HG02970 (cell line): ENCODE measurements around the gene APIP.

Experiments
- ATAC-seq: cut with Tn5 transposase; IDR thresholded peaks from one replicate; pipeline ENCODE4 v1.9.1; 2021; ENCODE audit warnings: mild to moderate bottlenecking, moderate library complexity, moderate number of reproducible peaks; ENCODE audit not compliant: unreplicated experiment, low FRiP score

The APIP gene

DNA sequence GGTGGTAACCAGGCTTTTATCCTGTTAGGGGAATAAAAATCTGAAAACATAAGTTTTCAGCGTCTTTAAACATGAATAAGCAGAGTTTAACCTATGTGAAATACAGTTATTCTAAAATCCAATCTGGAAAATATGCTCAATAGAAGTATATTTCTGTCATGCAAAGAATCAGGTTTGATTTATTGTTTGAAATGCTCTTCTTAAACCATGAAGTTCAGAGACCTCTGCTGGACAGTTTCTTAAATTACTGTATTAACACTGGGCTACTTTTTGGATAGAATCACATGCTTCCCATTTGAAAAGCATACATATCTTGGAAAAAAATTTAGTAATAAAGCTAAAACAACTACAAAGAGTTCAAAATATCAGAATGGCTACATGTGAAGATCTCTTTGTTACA lies 25.4 kb downstream of the APIP start:
- ATAC-seq: no peak

DNA sequence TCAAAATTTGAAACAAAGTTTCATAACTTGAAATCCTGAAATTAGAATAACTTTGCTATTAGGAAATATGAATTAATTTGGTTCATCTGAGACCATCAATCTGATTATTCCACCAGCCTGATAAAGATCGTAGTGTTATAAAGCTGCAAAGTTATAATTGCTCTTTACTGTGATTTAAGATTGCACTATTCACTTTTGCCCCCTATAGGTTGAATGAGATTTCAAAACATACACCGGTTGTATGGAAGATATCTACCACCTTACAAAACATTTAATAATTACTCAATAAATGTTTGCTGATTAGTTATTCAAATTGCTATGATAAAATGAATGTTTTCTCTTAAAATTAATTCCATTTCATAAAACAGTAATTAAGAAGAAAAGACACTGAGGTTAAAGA lies 26.1 kb downstream of the APIP start:
- no peak for ATAC-seq

DNA sequence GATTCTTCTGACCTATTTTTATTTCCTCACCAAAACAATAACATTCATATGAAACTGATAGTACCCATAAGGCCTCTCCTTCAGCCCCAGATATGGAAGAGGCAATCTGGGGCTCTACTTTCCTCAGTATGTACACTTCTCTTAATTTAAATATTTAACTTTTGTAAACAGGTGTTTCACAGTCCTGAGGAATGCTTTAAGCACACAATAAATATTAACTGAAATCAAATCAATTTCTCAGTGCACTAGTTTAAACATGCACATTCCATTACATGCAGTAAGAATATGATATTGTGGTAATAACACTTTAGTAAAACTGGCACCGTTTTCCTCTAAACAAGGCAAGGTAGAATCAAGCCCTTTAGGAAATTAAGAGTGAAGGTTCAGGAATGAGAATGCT lies 28.9 kb downstream of the APIP start:
- no peak for ATAC-seq

DNA sequence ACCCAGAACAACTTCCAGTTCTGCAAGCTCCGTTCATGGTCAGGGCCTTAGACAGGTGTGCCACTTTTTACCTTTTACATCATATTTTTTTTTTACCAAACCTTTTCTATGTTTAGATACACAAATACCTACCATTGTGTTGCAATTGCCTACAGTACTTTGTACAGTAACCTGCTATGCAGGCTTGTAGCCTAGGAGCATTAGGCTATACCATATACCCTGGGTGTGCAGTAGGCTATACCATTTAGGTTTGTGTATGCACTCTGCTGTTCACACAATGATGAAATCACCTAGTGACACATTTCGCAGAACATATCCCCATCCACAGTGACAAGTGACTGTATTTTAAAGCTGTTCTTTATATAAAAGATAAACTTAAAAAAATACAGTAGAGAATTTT lies 29.6 kb downstream of the APIP start:
- ATAC-seq: no peak

DNA sequence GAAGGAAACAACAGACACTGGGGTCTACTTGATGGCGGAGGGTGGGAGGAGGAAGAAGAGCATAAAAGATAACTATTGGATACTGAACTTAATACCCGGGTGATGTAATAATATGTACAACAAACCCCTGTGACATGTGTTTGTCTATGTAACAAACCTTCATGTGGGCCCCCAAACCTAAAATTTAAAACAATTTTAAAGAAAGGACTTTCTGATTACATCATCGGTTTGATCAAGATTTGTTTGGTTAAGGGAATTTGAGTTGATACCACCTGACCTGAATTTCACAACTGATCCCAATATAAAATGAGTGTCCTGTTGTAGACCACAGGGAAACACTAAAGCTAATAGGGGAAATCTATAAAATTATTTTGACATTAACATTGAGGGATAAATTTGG lies 34.3 kb downstream of the APIP start:
- no peak for ATAC-seq

DNA sequence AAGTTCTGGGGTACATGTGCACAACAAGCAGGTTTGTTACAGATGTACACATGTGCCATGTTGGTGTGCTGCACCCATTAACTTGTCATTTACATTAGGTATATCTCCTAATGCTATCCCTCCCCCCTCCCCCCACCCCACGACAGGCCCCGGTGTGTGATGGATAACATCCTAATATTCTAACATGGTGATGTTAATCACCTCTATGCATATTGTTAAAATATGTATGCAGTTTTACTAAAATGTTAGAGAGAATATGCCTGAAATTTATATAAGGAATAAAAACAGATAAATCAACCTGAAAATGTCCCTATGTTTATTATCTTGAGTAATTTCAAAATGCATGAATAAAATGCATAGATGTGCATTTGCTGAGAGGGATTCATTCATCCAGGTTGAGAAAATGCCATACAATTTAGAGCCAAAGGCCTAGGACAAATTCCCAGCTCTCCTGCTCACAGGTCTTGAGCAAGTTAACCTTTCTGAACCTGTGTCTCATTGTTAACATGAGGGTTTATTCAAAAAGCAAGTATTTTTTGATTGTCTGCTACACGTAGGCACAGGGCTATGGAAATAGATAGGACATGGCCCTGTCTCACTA lies 38.7 kb downstream of the APIP start:
- ATAC-seq: no peak

DNA sequence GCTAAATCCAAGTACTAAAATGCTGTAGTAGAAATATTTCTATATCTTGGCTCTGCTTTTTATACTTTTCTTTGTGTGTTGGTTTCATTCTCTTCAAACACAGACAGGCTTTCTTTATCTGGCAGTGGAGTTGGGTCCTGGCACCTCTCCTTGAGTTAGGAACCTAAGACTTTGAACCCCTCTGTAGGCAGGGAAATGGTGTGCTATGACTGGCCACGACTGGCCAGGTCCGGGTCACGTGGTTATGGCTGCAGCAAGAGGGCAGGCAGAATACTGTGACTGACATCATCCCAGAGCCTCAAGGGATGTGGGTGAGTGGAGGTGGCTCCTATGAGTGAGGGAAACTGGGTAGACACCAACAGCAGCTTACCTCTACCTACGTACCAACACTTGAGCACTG lies 42.0 kb downstream of the APIP start:
- ATAC-seq: no peak

DNA sequence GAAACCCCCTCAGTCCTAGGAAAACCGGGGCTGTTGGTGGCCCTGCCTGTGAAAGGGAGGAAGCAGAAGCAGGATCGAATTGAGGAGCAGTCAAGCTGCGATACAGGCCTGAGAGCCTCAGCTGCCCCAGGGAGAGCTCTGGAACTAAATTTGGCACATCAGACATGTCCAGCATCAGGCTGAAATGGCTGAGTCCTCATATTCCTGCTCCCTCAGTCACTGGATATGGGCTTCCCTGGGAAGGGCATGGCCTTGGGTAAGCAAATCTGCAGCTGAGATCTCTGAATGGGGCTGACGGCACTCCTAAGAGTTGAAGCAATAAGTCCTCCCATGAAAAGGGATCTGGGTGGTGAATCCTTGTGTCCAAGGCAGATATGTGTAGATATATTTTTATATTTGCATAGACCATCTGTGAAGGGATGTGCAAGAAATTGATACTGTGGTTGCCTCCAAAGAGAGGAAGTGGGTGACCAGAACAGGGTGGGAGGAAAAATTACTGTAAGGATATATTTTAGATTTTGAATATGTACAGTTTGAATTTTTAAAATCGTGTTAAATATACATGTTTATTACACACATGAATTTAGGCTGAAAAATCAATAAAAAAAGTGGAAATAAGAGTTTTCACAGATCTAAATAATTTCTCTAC lies 45.5 kb downstream of the APIP start:
- ATAC-seq: no peak

DNA sequence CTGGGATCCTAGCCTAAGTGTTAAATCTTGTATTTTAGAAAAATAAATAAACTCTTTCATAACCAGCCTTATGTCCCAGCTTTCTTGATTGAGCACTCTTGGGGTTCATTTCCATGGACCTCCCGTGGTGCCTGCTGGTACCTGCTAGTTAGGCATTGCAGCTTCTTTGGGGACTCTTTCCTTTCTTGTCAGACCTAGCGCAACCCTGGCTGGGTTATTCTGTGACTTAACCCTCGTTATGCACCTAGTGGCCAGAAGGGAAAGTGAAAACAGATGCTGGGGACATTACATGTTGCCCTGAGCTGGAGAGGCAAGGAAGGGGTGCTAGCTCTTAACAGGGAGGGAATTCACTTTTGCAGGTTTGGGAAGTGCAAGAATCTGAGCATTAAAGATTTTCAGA lies 46.8 kb downstream of the APIP start:
- ATAC-seq: no peak

DNA sequence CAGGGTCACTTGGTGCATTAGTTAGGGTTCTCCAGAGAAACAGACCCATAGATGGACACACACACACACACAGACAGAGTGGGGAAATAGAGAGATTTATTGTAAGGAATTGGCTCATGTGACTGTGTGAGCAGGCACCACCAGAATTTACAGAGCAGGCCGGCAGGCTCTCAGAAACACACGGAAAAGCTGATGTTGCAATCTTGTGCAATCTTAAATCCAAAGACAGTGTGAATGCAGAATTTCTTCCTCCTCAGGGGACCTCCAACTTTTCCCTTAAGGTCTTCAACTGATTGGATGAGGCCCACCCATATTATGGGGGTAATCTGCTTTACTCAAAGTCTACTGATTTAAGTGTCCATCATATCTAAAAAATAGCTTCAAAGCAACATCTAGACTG lies 49.8 kb downstream of the APIP start:
- no peak for ATAC-seq

DNA sequence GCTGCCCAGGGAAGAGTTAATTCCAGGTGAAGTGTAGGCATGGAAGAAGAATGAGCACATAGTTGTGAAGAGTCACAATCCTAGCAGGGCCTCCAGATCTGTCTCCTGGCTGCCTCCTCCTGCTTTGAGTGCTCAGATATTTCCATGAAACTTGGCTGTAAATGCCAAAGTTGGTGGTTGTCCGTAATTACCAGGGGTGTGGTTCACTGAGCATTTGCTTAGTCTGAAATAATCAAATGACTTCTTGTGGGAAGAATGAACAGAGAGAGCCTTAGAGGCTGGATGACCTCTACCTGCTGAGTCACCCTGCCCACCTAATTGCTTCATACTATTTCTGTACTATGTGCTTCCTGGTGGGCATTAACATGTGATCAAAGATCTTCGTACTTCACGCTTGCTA lies 50.9 kb downstream of the APIP start:
- ATAC-seq: no peak

DNA sequence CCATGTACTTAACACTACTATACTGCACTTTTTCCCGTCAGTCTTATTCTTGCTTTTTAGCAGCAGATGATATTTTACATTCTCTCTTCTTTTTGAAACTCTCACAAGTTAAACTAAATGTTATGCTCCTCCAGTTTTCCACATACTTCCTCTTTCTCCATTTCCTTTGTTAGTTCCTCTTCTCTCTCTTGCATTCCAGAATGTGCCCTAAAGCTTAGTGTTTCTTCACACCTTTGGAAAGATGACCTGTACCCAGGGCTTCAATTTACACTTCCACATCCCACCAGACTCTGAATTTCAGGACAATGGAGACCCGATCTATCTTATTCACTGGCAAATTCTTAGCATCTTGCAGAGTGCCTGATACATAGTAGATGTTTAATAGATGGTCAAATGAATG lies 51.8 kb downstream of the APIP start:
- no peak for ATAC-seq

DNA sequence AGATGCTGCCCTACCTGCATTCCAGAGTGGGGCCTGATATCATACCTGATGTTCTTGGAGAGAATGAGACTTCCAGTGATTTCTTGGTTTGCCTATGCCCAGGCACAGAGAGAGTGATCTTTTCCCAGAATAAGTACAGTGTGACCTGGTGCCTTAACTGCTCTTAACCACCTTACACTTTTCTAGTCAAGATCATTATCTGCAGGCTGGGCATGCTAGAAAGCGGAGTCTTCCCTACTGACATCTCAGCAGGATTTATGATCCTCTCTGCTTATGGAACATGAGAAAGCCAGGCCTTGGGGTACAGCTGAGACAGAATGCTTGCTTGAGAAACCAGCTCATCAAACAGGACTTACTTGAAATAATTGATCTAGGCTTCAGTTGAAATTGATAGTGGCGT lies 53.1 kb downstream of the APIP start:
- ATAC-seq: no peak

DNA sequence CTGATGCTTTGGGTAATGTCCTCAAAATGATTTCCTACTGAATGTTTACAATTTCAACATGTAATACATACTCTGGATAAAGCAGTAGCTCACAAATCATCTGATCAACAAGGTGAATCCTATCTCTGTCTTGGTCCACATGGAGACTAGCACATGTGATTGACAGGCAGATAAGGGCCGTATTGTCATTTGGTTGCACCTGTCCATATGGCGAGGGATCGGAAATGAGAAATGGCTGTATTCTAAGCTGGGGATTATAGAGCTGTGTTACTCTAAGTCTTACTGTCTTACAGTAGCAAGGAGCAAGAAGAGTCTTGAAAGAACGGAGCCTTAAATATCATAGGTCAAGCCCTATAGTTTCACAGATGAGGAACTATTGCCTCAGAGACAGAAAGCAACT lies 55.7 kb downstream of the APIP start:
- no peak for ATAC-seq

DNA sequence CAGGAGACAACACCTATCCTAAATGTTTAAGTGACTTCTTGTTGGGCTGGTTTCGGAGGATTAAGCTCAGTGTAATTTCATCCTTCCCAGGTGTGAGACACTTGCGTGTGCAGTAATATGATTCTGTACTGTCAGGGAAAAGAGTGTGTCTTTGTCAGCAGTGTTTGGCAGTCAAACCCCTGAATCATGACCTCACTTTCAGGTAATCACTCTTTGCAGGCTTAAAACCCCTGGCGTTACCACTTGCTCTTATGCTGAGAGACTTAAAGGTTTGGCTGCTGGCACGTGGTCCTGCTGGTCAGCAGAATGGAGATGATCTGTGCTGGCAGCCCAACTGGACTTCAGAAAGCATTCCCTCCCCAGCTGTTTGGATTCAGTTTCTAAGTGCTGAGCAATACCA lies 56.1 kb downstream of the APIP start:
- ATAC-seq: no peak

DNA sequence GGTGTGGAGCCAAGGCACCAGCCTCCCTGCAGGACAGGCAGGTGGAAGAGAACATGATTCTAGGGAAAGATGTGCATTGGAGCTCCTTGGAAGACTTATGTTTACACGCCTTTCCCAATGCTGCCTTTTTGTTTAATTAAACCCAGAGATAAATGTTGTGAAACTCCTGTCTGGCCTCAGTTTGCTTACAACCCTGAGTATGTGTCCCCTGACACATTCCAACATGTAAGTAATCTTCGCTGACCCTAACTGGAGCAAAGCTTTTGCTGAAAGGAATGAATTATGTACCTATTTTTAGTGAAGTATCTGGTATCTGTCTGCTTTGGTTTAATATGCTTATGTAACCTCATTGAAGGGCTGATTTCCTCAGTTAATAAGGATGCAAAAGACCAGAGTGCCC lies 56.7 kb downstream of the APIP start:
- no peak for ATAC-seq

DNA sequence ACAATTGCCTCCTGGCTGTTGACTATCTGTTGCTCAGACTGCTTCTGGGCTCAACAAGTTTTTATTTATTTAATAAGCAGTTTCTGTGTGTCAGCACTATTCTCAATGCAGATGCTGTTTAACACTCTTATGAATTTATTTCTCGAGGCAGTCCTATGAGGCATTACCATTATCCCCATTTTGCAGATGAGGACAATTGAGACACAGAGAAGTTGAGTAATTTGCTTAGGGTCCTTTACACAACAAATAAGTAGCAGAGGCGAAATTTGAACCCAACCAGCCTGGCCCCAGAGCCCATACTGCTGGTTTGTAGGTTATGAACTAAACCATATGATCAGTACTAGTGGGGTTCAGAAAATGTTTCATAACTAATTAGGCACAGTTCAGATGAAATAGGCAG lies 58.7 kb downstream of the APIP start:
- ATAC-seq: no peak

DNA sequence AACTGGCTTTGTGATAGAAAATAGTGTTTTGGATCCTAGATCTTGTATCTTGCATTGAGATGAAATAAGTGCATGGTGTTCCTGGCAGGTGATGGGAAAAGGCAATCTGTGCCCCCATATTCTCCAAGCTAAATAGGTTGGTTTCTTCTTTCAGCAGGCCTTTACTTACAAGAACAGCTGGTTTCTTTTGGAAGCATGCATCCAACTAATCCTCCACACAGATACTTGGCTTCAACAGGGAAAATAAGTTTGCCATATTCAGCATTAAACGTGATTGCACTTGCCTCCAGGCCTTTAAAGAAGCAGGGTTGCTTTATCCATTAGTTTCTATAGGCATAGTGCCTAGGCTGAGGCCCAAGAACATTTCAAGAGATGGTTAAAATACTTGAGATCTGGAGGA lies 59.9 kb downstream of the APIP start:
- ATAC-seq: no peak

DNA sequence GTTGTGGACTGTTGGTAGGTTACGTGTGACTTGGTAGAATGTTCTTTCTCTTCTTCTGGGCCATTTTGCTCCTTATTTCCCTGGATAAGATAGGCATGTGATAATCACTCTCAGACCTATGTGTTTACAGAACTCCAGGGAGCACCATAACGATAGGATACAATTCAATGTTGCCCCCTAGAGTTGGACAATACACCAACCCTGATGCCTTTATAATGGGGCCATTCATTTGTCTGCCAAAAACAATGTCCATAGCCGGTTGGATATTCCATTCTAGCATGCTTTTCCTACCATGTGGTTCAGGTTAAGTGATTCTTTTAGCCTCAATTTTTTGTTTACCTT lies 60.5 kb downstream of the APIP start:
- no peak for ATAC-seq

DNA sequence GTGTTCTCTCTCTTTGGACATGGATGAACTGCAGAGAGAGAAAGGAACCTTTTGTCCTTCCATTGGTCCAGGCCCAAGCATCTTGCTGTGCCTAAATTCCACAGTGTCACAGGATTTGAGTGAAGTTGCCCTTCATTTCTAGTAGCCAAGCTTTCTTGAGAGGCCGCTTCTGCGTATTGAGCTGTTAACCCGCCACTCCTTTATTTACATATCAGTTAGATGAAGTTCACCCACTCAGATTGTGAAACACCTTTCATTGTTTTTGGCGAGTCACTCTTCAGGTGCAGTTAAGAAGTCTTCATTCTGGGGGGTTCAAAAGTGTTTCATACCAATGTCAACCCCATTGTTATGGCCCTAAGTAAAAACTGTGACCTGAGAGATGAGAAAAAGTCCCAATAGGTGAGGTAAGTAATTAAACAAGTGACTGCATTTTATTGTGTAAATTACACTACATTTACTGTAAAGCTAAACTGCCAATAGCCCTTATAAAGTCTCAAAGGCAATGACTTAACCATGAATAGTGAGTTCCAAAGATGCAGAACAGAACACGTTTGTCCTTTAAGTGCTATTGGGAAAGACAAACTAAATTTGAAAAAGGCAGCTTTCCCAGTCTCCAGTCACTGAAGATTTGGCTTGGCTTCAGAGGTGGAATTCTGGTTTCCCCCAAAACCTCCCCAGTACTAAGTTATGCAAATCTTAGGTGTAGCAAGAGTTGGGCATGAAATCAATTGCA lies 61.0 kb downstream of the APIP start:
- no peak for ATAC-seq

DNA sequence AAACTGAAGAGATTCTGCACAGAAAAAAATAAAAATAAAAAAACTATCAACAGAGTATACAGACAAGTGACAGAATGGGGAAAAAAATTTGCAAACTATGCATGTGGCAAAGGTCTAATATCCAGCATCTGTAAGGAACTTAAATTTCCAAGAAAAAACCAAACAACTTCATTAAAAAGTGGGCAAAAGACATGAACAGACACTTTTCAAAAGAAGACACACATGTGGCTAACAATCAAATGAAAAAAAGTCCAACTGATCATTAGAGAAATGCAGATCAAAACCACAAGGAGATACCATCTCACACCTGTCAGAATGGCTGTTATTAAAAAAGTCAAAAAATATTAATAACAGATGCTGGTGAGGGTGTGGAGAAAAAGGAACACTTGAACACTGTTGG lies 64.3 kb downstream of the APIP start:
- ATAC-seq: no peak

DNA sequence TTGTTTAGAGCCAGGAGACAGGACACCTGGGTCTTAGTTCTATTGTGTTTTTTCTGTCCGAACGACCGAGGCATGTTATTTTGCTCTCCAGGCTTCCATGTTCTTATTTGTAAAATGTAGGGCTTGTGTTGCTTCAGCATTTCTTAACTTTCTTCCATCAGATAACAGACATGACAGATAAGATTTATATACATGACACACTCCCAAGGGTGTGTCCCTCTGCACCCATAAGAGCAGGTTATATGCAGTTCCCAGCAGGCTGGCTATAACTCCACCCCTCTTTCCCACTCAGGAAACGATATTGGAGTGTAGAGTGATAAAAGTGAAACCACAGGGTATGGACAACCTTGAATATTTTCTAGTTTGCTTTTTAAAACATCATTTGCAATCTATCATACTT lies 65.8 kb downstream of the APIP start:
- ATAC-seq: no peak
